ENCODE measurements around the gene NCKAP5. TPM values are rescaled to one million over a fixed set of nuclear protein-coding genes. Genes with fewer than 3 reads are reported as not detected.

The NCKAP5 gene
- total RNA-seq, 6 donors from 2014 or later: 22.1 to 51.1 (median 41.4) TPM

- Histone ChIP-seq H3K27me3 (no peaks in the 10 kb centered on the region), H3K4me3 (no peak overlapping the region), H3K27ac (no peak overlapping the region), H3K36me3 (no peaks in the 10 kb centered on the region), H3K9me3 (no peaks in the 10 kb centered on the region), H3K4me1 (no peaks in the 10 kb centered on the region)
- DNase-seq (no peak), ATAC-seq (ENCODE audit: low FRiP score in 2 of 2) (peak in 1 of 2 donors; percentile 78)
- no peak for TF ChIP-seq EP300 (IDR thresholded peaks at IDR 0.05)
- TF ChIP-seq POLR2AphosphoS5 (IDR thresholded peaks at IDR 0.05): no peak
- TF ChIP-seq, protein P1, sequence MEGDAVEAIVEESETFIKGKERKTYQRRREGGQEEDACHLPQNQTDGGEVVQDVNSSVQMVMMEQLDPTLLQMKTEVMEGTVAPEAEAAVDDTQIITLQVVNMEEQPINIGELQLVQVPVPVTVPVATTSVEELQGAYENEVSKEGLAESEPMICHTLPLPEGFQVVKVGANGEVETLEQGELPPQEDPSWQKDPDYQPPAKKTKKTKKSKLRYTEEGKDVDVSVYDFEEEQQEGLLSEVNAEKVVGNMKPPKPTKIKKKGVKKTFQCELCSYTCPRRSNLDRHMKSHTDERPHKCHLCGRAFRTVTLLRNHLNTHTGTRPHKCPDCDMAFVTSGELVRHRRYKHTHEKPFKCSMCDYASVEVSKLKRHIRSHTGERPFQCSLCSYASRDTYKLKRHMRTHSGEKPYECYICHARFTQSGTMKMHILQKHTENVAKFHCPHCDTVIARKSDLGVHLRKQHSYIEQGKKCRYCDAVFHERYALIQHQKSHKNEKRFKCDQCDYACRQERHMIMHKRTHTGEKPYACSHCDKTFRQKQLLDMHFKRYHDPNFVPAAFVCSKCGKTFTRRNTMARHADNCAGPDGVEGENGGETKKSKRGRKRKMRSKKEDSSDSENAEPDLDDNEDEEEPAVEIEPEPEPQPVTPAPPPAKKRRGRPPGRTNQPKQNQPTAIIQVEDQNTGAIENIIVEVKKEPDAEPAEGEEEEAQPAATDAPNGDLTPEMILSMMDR (IDR thresholded peaks at IDR 0.05): no peak
- TF ChIP-seq POLR2A (IDR thresholded peaks at IDR 0.05): no peak
- WGBS, 2 donors: 78 to 82% methylated on average over 7 of the region's 7 CpGs
Measured at GRCh38 chr2:133378928-133379549, 189.2 kb downstream of the NCKAP5 start.

GRCh38 chr2:133378386-133378785 is 189.9 kb downstream of the NCKAP5 start:
- TF ChIP-seq POLR2A (IDR thresholded peaks at IDR 0.05): no peak
- TF ChIP-seq, protein P1 (IDR thresholded peaks at IDR 0.05): no peak
- ATAC-seq (ENCODE audit: low FRiP score in 2 of 2) (no peak), DNase-seq (no peak)
- H3K27me3 ChIP-seq: no peaks in the 10 kb centered on the region
- H3K36me3 ChIP-seq: no peaks in the 10 kb centered on the region
- 86 to 89% methylated on average over 1 of the region's 1 CpG for WGBS, 2 donors
- H3K27ac ChIP-seq: no peak overlapping the region
- H3K9me3 ChIP-seq: no peaks in the 10 kb centered on the region
- no peak overlapping the region for H3K4me3 ChIP-seq
- H3K4me1 ChIP-seq: no peaks in the 10 kb centered on the region

- no peak for ATAC-seq (ENCODE audit: low FRiP score in 2 of 2)
- Histone ChIP-seq H3K4me3 (no peak overlapping the region), H3K36me3 (no peaks in the 10 kb centered on the region), H3K9me3 (no peaks in the 10 kb centered on the region), H3K27me3 (no peaks in the 10 kb centered on the region), H3K27ac (no peak overlapping the region), H3K4me1 (no peaks in the 10 kb centered on the region)
- WGBS, 2 donors: 71 to 77% methylated on average over 2 of the region's 2 CpGs
- TF ChIP-seq POLR2AphosphoS5 (IDR thresholded peaks at IDR 0.05) (no peak), POLR2A (IDR thresholded peaks at IDR 0.05) (no peak), EP300 (IDR thresholded peaks at IDR 0.05) (no peak)
- TF ChIP-seq, protein P1 (IDR thresholded peaks at IDR 0.05): no peak
- no peak for DNase-seq
Measured at GRCh38 chr2:133377599-133377998, 190.7 kb downstream of the NCKAP5 start.

GRCh38 chr2:133377021-133377481 is 191.2 kb downstream of the NCKAP5 start:
- no peak overlapping the region for H3K27ac ChIP-seq
- no peak for DNase-seq
- H3K27me3 ChIP-seq: no peaks in the 10 kb centered on the region
- no peaks in the 10 kb centered on the region for H3K36me3 ChIP-seq
- ATAC-seq (ENCODE audit: low FRiP score in 2 of 2): no peak
- no peak overlapping the region for H3K4me3 ChIP-seq
- no peaks in the 10 kb centered on the region for H3K9me3 ChIP-seq
- TF ChIP-seq, protein P1 (IDR thresholded peaks at IDR 0.05): no peak
- no peak for TF ChIP-seq POLR2A (IDR thresholded peaks at IDR 0.05)
- no peak for TF ChIP-seq EP300 (IDR thresholded peaks at IDR 0.05)
- TF ChIP-seq POLR2AphosphoS5 (IDR thresholded peaks at IDR 0.05): no peak
- no peaks in the 10 kb centered on the region for H3K4me1 ChIP-seq

DNA sequence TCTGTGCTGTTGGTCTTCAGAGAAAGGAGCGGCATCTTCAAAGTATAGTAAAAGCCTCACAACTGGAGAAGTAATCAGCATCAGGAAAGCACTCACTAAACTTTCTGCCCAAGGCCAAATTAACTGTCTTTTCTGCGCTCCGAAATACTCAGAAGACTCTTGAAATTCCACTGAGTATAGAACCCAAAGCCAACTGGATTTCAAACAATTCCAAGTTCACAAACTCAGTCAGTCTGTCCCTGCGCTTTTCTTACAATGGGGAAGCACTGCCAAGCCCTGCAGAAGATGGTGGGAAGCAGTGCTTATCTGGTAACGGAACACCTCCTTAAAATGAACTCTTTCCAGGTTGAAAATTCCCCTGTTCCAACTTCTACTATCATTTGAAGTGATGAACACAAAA is 193.5 kb downstream of the NCKAP5 start:
- no peak overlapping the region for H3K27ac ChIP-seq
- H3K4me3 ChIP-seq: no peak overlapping the region
- WGBS, 2 donors: 88 to 91% methylated on average over 5 of the region's 5 CpGs
- H3K27me3 ChIP-seq: no peaks in the 10 kb centered on the region
- no peaks in the 10 kb centered on the region for H3K9me3 ChIP-seq
- ATAC-seq (ENCODE audit: low FRiP score in 2 of 2): no peak
- no peaks in the 10 kb centered on the region for H3K36me3 ChIP-seq
- TF ChIP-seq POLR2AphosphoS5 (IDR thresholded peaks at IDR 0.05) (no peak), EP300 (IDR thresholded peaks at IDR 0.05) (no peak), POLR2A (IDR thresholded peaks at IDR 0.05) (no peak)
- TF ChIP-seq, protein P1 (IDR thresholded peaks at IDR 0.05): no peak
- no peaks in the 10 kb centered on the region for H3K4me1 ChIP-seq
- DNase-seq: no peak

Data from upper lobe of left lung (tissue), 6 donors.